ENCODE data around the gene IGLL5. TPM values are rescaled to one million over a fixed set of nuclear protein-coding genes. Genes with fewer than 3 reads are reported as not detected.

Gene IGLL5
- total RNA-seq, 1 donor from 2014 or later, result not detected

DNA sequence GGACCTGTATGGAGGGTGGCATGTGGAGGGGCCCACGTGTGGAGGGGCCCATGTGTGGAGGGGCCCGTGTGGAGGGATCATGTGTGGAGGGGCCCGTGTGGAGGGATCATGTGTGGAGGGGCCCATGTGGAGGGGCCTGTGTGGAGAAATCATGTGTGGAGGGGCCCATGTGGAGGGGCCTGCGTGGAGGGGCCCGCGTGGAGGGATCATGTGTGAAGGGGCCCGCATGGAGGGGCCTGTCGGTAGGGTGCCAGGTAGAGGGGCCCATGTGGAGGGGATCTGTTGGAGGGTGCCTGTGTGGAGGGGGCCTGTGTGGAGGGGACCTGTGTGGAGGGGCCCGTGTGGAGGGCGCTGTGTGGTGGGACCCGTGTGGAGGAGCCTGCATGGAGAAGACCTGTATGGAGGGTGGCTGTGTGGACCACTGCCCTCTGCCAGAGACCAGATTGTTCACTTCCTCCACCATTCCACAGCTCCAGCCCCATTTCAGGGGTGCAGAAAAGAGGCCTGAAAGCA is 47.0 kb downstream of the IGLL5 start:
- no peaks in the 10 kb centered on the region for H3K9me3 Mint-ChIP-seq (ENCODE audit: unreplicated experiment)
- DNase-seq (ENCODE audit: low spot score), result no peak
- no peaks in the 10 kb centered on the region for H3K36me3 Mint-ChIP-seq (ENCODE audit: low read depth, unreplicated experiment)
- no peak overlapping the region for H3K4me3 Mint-ChIP-seq (ENCODE audit: unreplicated experiment)
- H3K27ac Mint-ChIP-seq (ENCODE audit: unreplicated experiment), result no peak overlapping the region
- no peak for TF ChIP-seq CTCF (IDR thresholded peaks at IDR 0.05; ENCODE audit: unreplicated experiment)
- peaks cover 2% of the 10 kb centered on the region for H3K4me1 Mint-ChIP-seq (ENCODE audit: unreplicated experiment)
- peaks cover 5% of the 10 kb centered on the region for H3K27me3 Mint-ChIP-seq (ENCODE audit: unreplicated experiment)

GRCh38 chr22:22935056-22935545 is 47.5 kb downstream of the IGLL5 start:
- Mint-ChIP-seq H3K27me3 (ENCODE audit: unreplicated experiment) (peaks cover 5% of the 10 kb centered on the region), H3K4me1 (ENCODE audit: unreplicated experiment) (peaks cover under 1% of the 10 kb centered on the region), H3K27ac (ENCODE audit: unreplicated experiment) (no peak overlapping the region), H3K36me3 (ENCODE audit: low read depth, unreplicated experiment) (no peaks in the 10 kb centered on the region), H3K9me3 (ENCODE audit: unreplicated experiment) (no peaks in the 10 kb centered on the region), H3K4me3 (ENCODE audit: unreplicated experiment) (no peak overlapping the region)
- TF ChIP-seq CTCF (IDR thresholded peaks at IDR 0.05; ENCODE audit: unreplicated experiment), result no peak
- no peak for DNase-seq (ENCODE audit: low spot score)

- Mint-ChIP-seq H3K36me3 (ENCODE audit: low read depth, unreplicated experiment) (no peaks in the 10 kb centered on the region), H3K4me1 (ENCODE audit: unreplicated experiment) (no peaks in the 10 kb centered on the region), H3K4me3 (ENCODE audit: unreplicated experiment) (no peak overlapping the region), H3K27me3 (ENCODE audit: unreplicated experiment) (peaks cover 6% of the 10 kb centered on the region), H3K9me3 (ENCODE audit: unreplicated experiment) (no peaks in the 10 kb centered on the region), H3K27ac (ENCODE audit: unreplicated experiment) (no peak overlapping the region)
- TF ChIP-seq CTCF (IDR thresholded peaks at IDR 0.05; ENCODE audit: unreplicated experiment), result no peak
- DNase-seq (ENCODE audit: low spot score), result no peak
Measured at GRCh38 chr22:22935546-22936157, 48.0 kb downstream of the IGLL5 start.

DNA sequence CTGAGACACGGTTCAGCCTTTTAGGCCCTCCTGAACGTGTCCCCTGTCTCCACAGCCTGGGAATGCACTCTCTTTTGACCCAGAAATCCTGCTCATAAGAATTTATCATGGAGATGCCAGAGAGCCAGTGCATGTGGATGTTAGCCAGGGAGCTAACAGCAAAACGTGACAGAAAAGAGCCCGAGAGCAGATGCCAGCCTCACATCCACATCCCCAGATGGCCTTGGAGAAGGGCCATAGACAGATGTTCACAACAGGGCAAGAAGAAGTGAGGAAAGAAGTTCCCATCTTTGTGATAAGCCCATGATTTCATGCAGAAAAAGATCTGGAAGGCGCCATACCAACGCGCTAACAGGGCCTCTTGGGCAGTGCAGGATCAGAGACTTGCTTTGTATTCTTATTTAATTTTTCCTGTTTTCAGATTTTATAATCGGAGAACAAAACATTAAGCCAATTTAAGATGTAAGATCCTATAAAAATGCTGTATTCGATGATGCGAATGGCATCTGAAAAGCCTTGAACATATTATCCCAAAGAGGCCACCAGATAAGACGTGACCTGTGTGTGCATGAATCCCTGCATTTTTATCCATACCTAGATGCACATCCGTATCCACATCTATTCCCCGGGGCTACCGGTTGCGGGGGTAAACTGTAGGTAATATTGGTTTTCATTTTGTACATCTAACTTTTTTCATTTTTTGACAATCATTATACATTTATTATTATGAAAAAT is 48.7 kb downstream of the IGLL5 start:
- H3K27me3 Mint-ChIP-seq (ENCODE audit: unreplicated experiment), result peaks cover 6% of the 10 kb centered on the region
- H3K9me3 Mint-ChIP-seq (ENCODE audit: unreplicated experiment), result no peaks in the 10 kb centered on the region
- H3K4me1 Mint-ChIP-seq (ENCODE audit: unreplicated experiment), result no peaks in the 10 kb centered on the region
- no peaks in the 10 kb centered on the region for H3K36me3 Mint-ChIP-seq (ENCODE audit: low read depth, unreplicated experiment)
- no peak for TF ChIP-seq CTCF (IDR thresholded peaks at IDR 0.05; ENCODE audit: unreplicated experiment)
- no peak overlapping the region for H3K4me3 Mint-ChIP-seq (ENCODE audit: unreplicated experiment)
- H3K27ac Mint-ChIP-seq (ENCODE audit: unreplicated experiment), result no peak overlapping the region
- no peak for DNase-seq (ENCODE audit: low spot score)

Measured in endothelial cell (in vitro differentiated cells).